HL-60/S4 treated with phorbol 12-myristate 13-acetate at 8.2 ng/mL for 4 days and 3 days (cell line): Measurements from ENCODE around the gene NCEH1.
"Not testable (repeated sequence)": the region's sequence is repeated elsewhere in the genome, so short reads cannot be mapped to it uniquely, and the experiment has no call there.

Source experiments
- in situ Hi-C: fragments of 300-500 bp; cut with MboI; formaldehyde crosslinking; loops from 2 replicates; pipeline ENCODE4 v1.15.0; 2022; ENCODE audit warnings: low sequenced_read_pairs

Gene NCEH1

GRCh38 chr3:172707967-172708366 is 2.9 kb downstream of the NCEH1 start:
- in situ Hi-C loops, result no loop called here

- in situ Hi-C loops, result no loop called here
Measured at GRCh38 chr3:172707030-172707429, 3.8 kb downstream of the NCEH1 start.

GRCh38 chr3:172705170-172705569 is 5.7 kb downstream of the NCEH1 start:
- in situ Hi-C loops, result no loop called here

DNA sequence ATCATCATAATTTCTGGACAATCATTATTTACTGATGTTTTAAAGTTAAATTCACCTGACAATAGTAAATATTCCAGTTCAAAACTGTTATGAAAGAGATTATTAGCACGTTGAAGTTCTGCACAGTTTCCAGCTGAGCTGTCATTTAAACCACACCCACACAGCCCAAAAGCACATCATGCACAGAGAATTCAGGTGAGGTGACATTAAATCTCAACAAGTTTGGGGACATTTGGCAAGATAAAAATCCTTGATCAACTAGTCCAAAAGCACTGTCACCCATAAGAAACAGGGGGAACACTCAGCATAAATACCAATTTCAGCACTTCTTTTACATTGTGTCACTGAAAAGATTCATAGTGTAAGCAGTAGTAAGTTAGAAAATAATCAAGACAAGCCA is 6.9 kb downstream of the NCEH1 start:
- in situ Hi-C loops, result no loop called here

- in situ Hi-C loops, result not testable (repeated sequence)
Measured at GRCh38 chr3:172702731-172703130, 8.1 kb downstream of the NCEH1 start.

DNA sequence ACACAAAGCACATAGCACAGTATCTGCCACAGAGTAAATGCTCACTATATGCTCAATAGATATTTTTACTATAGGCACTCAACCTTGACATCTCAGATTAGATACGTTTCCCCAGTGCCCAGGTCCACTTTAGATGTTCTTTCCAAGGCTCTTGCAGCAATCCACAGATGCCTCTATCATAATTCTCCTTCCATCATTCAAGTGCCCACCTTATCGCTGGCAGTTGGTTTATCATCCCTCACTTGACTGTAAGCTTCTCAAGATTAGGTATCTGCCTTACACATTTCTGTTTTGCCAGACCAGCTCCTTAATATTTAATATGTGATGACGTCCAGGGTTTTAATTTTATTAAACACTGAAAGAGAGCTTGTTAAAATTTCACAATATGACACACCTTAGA is 8.6 kb downstream of the NCEH1 start:
- in situ Hi-C loops, result no loop called here

GRCh38 chr3:172701751-172702150 is 9.1 kb downstream of the NCEH1 start:
- in situ Hi-C loops, result no loop called here

DNA sequence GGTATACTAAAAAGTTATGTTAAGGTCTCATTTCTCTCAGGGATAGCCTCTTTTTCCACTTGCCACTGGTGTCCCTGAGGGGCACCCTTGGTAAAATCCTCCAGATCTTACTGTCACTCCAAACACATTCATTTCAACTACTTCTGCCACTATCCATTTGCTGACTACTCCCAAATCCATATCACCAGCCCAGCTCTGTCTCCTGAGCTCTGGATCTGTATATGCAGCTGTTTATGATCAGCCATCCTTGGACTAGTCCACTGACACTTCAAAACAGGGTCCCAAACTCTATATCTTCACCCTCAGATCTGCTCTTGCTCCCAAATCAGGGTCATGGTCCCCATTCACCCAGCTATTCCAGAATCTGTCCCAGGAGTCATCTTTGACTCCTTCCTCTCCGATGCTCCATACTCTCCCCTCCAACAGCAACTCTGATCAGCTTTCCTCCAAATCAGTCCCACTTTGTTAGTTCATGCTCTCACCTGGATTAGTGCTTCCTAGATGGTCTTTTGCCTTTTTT is 9.9 kb downstream of the NCEH1 start:
- in situ Hi-C loops, result no loop called here

- in situ Hi-C loops, result no loop called here
Measured at GRCh38 chr3:172700256-172700655, 10.6 kb downstream of the NCEH1 start.

- in situ Hi-C loops, result no loop called here
Measured at GRCh38 chr3:172699031-172699430, 11.8 kb downstream of the NCEH1 start.

GRCh38 chr3:172698631-172699030 is 12.2 kb downstream of the NCEH1 start:
- in situ Hi-C loops, result no loop called here

GRCh38 chr3:172697558-172697957 is 13.3 kb downstream of the NCEH1 start:
- in situ Hi-C loops, result no loop called here

DNA sequence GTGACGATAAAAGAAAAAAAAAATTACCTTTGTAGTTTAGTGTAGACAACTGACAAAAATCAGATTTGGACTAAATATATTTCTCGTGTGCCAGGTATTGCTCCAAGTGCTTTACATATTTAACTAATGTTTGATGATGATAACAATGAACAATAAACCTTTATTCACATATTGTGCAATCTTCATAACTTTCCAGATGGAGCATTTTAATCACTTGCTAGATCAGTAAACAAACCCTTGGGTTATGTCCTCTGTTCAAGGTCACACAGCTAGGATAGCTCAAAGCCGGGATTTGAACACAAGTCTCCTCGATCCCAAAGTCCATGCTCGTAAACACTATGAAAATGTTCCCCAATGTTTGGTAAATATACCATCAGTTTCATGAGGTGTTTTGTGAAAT is 14.5 kb downstream of the NCEH1 start:
- in situ Hi-C loops, result no loop called here

DNA sequence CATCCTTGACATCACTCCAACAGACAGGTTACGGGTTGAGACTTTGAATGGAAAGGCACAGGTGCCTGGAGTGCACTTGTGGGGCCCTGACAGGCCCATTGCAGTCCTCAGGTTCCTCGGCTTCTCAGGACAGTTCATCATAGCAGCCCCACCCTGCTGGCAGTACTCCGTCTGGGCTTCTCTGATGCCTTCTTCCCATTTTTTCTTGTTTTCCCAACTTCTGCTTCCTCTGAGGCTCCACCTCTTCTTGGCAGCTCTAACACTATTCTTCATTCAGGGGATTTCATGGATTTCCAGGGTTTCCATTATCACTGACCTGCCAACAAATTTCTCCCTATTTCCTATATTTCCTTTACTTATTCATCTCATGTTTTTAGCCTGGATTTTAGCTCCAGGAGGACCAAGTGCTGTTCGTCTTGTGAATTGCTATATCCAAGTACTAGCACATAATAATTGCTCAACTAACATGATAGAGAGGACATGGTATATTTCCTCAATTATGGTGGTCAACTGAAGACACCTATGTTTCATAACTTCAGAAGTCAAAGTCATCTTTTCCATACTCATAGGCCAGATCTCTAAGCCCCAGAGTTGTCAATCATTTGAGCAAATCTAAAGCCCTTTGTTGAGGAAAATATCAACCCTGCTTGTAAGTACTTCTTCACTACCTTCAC is 16.2 kb downstream of the NCEH1 start:
- in situ Hi-C loops, result no loop called here

- in situ Hi-C loops, result no loop called here
Measured at GRCh38 chr3:172692751-172693338, 18.0 kb downstream of the NCEH1 start.

- in situ Hi-C loops, result no loop called here
Measured at GRCh38 chr3:172690936-172691335, 19.9 kb downstream of the NCEH1 start.

- in situ Hi-C loops, result no loop called here
Measured at GRCh38 chr3:172688588-172688987, 22.3 kb downstream of the NCEH1 start.

- in situ Hi-C loops, result no loop called here
Measured at GRCh38 chr3:172687501-172687900, 23.4 kb downstream of the NCEH1 start.

DNA sequence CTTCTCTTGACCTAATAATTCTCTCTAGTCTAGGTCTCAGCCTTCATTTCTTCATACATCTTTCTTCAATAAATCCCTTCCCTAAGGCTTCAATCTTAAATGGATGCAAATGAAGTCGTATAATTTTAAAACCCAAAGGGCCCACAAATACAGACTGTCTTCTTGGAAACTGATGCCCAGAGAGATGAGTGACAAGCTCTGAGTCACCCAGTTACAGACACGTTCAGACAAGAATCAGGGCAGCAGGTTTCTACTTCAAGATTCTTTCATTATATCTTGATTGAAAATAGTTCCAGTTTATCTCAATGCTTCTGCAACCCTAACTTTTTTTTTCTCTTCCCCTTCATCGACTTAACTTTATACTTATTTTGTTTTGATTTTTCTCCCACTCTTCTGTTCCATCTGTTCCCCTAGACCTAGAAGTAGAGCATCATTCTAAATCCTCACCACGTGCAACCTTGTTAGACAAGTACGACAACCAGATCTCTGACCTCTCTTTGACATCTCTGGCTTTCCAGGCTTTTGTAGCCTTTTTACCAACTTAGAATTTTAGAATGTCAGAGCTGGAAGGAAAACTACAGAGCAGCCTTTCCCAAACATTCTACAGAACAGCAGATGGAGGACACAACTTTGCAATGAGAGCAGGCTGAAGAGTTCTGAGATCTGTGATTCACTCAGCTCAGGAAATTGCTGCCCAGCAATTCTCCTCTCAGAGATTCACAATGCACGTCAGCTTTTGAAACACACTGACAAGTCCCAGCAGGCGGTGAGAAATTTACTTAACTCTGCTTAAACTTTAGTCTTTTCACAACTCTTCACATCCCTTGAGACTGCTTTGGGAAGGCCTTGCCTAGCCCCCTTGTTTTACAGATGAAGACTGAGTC is 25.3 kb downstream of the NCEH1 start:
- in situ Hi-C loops, result no loop called here

GRCh38 chr3:172680684-172681083 is 30.2 kb downstream of the NCEH1 start:
- in situ Hi-C loops, result no loop called here

- in situ Hi-C loops, result no loop called here
Measured at GRCh38 chr3:172679599-172679998, 31.3 kb downstream of the NCEH1 start.

- in situ Hi-C loops, result no loop called here
Measured at GRCh38 chr3:172678068-172678467, 32.8 kb downstream of the NCEH1 start.
